Neural crest cell (in vitro differentiated cells): ENCODE results near the gene TSPAN14. TPM values are rescaled to one million over a fixed set of nuclear protein-coding genes. Genes with fewer than 3 reads are reported as not detected.

Experiments used
- DNase-seq: peaks from one replicate; pipeline ENCODE4 v3.0.0; 2021; ENCODE audit warnings: low read depth, mixed read lengths, low spot score
- H3K27ac Mint-ChIP-seq: one replicate; pipeline ENCODE4 v1.8.0; 2021; ENCODE audit warnings: mild to moderate bottlenecking, mixed read lengths; ENCODE audit not compliant: unreplicated experiment
- H3K27me3 Mint-ChIP-seq: 2 replicates; pipeline ENCODE4 v1.8.0; 2021; ENCODE audit warnings: low read depth, mild to moderate bottlenecking, mixed read lengths
- H3K36me3 Mint-ChIP-seq: 2 replicates; pipeline ENCODE4 v1.8.0; 2021; ENCODE audit warnings: low read depth, mild to moderate bottlenecking, mixed read lengths
- H3K4me1 Mint-ChIP-seq: 2 replicates; pipeline ENCODE4 v1.8.0; 2021; ENCODE audit warnings: mixed read lengths
- H3K4me3 Mint-ChIP-seq: one replicate; pipeline ENCODE4 v1.8.0; 2021; ENCODE audit warnings: mild to moderate bottlenecking, mixed read lengths
- H3K9me3 Mint-ChIP-seq: 2 replicates; pipeline ENCODE4 v1.8.0; 2021; ENCODE audit warnings: mixed read lengths
- CTCF ChIP-seq: fragments of 200-600 bp; sonication (generic); conservative IDR thresholded peaks from 2 replicates; pipeline ENCODE4 v1.5.0; 2021; ENCODE audit warnings: antibody characterized with exemption, mild to moderate bottlenecking
- total RNA-seq: library from RNA; stranded (reverse); gene quantifications from 2 replicates; pipeline ENCODE4 v1.2.1, GENCODE V29; 2021

The TSPAN14 gene
- total RNA-seq, 1 donor from 2014 or later = 140 TPM

- no peak for DNase-seq
- Mint-ChIP-seq H3K9me3 (no peaks in the 10 kb centered on the region), H3K27ac (no peak overlapping the region), H3K36me3 (peaks cover 32% of the 10 kb centered on the region), H3K27me3 (no peaks in the 10 kb centered on the region), H3K4me1 (peaks cover 64% of the 10 kb centered on the region), H3K4me3 (no peak overlapping the region)
- no peak for TF ChIP-seq CTCF
Measured at GRCh38 chr10:80489371-80490112, 35.4 kb downstream of the TSPAN14 start.

GRCh38 chr10:80491251-80492102 lies 37.4 kb downstream of the TSPAN14 start:
- Mint-ChIP-seq H3K27ac (no peak overlapping the region), H3K4me3 (no peak overlapping the region), H3K9me3 (no peaks in the 10 kb centered on the region), H3K36me3 (peaks cover 41% of the 10 kb centered on the region), H3K4me1 (peaks cover 49% of the 10 kb centered on the region), H3K27me3 (no peaks in the 10 kb centered on the region)
- no peak for TF ChIP-seq CTCF
- no peak for DNase-seq

GRCh38 chr10:80492848-80493521 lies 38.9 kb downstream of the TSPAN14 start:
- no peak for TF ChIP-seq CTCF
- H3K4me3 Mint-ChIP-seq = no peak overlapping the region
- peaks cover 46% of the 10 kb centered on the region for H3K36me3 Mint-ChIP-seq
- H3K9me3 Mint-ChIP-seq = no peaks in the 10 kb centered on the region
- peaks cover 48% of the 10 kb centered on the region for H3K4me1 Mint-ChIP-seq
- DNase-seq = no peak
- H3K27ac Mint-ChIP-seq = peak overlapping the region; percentile 1
- no peaks in the 10 kb centered on the region for H3K27me3 Mint-ChIP-seq

- H3K27ac Mint-ChIP-seq = peak overlapping the region; percentile 1
- TF ChIP-seq CTCF = no peak
- H3K4me1 Mint-ChIP-seq = peaks cover 51% of the 10 kb centered on the region
- H3K9me3 Mint-ChIP-seq = no peaks in the 10 kb centered on the region
- peaks cover 46% of the 10 kb centered on the region for H3K36me3 Mint-ChIP-seq
- no peaks in the 10 kb centered on the region for H3K27me3 Mint-ChIP-seq
- H3K4me3 Mint-ChIP-seq = no peak overlapping the region
- no peak for DNase-seq
Measured at GRCh38 chr10:80493522-80494051, 39.5 kb downstream of the TSPAN14 start.

GRCh38 chr10:80496555-80497172 lies 42.6 kb downstream of the TSPAN14 start:
- peaks cover 27% of the 10 kb centered on the region for H3K36me3 Mint-ChIP-seq
- no peak for TF ChIP-seq CTCF
- no peaks in the 10 kb centered on the region for H3K27me3 Mint-ChIP-seq
- H3K4me3 Mint-ChIP-seq = no peak overlapping the region
- H3K4me1 Mint-ChIP-seq = peaks cover 73% of the 10 kb centered on the region
- DNase-seq = no peak
- H3K9me3 Mint-ChIP-seq = no peaks in the 10 kb centered on the region
- no peak overlapping the region for H3K27ac Mint-ChIP-seq
